Inferior parietal cortex (tissue), 1 donor: ENCODE measurements around the gene PLA2G2F.

ENCODE experiments used
- DNase-seq: peaks from one replicate; pipeline ENCODE4 v3.0.0-alpha.2; 2016; ENCODE audit errors: extremely low spot score

PLA2G2F gene

DNA sequence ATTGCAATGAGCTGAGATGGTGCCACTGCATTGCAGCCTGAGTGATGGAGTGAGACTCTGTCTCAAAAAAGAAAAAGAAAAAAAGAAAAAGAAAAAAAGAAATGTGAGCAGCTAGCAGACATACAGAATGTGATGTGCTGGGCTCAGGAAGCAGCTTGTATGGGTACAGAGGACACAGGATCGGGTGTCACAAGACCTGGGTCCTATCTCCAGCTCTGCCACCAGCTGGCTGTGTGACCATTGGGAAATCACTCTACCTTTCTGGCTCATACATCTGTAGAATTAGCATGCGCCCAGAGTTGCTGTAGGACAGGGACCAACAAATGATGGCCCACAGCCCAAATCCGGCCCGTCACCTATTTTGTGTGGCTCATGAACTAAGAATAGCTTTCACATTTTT is 50.5 kb downstream of the PLA2G2F start:
- no peak for DNase-seq

DNA sequence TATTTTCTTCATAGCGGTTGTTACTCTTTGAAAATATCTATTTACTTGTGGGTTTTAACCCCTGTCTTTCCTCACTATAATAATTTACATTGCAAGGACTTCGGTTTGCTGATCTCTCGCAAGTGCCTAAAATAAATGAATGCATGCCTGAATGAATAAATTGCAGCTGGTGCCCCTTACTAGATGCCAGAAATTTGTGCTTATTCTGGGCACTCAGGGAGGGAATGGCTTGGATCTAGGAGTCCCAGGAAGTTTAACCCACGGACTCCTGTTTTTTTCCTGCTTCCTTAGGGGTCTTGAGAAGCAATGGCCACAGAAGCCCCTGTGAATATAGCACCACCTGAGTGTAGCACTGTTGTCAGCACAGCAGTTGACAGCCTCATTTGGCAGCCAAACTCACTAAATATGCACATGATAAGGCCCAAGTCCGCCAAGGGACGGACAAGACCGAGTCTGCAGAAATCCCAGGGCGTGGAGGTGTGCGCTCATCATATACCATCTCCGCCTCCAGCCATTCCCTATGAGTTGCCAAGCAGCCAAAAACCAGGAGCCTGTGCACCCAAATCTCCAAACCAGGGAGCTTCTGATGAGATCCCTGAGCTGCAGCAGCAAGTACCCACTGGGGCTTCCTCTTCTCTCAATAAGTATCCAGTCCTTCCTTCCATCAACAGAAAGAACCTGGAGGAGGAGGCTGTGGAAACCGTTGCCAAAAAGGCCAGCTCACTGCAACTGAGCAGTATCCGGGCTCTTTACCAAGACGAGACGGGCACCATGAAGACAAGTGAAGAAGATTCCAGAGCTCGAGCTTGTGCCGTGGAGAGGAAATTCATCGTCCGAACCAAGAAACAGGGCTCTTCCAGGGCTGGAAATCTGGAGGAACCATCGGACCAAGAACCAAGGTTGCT is 51.4 kb downstream of the PLA2G2F start:
- no peak for DNase-seq

DNA sequence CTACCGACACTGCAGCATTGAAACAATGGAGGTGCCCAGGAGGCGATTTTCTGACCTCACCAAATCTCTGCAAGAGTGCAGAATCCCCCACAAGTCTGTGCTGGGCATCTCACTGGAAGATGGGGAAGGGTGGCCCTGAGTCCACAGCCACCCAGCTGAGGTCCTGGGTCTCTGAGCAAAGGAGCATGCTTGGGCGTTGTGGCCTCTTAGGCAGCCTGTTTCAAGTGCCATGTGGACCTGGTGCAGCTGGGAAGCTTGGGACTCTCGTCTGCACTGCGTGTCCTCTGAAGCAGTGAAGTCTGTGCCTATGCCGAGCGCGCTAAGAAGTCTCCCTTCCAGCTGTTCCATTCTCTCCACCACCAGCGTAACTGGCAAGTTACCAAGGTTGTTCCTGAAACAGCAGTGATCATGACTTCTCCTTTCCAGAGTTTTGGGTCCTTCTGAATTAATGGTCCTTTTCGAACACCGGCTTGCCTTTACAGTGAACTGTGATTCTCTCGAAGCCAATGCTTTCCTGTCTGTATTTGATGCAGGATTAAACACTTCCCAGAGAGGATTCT is 52.2 kb downstream of the PLA2G2F start:
- no peak for DNase-seq

DNA sequence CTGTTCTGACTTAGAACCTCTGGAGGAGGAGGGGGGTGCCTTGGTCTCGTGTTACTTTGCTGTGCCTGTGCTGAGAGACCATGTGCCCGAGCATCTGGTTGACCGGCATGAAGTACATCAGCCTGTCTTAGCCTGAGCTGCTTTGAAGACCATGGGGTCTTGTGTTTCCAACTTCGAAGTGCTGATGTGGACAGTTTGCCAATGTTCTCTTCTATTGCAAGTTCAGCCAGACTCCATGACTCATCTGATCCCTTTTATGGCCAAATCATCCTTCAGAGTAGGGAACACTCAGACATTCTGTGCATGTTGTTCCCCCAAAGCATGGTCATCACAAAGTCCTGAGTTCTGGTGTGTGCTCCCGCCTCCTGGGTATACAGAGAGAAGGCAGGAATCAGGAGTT is 53.2 kb downstream of the PLA2G2F start:
- peak; percentile 18 for DNase-seq

DNA sequence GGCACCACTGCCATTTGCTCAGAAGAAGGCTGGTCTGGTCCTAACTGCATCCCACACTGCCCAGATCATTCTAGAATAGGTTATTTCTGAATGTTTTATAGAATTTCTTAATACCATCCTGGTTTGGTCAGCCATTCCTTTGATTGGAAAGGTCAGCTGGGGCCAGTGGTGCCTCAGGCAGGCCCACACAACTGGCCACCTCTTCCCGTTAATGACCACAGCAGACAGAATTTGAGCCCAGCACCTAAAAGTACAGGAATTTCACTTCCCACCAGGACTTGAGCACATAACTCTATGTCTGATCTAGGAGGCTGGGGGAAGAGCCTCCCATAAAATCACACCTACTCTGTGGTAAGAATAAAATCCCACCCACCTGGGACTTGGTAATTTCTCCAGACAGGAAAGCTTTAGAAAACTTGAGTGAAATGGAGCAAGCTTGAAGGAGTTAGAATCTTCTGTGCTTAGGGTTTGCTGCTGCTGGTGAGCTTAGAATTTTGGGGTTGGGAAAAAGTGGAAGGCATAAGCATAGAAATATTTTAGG is 53.8 kb downstream of the PLA2G2F start:
- DNase-seq, result no peak

DNA sequence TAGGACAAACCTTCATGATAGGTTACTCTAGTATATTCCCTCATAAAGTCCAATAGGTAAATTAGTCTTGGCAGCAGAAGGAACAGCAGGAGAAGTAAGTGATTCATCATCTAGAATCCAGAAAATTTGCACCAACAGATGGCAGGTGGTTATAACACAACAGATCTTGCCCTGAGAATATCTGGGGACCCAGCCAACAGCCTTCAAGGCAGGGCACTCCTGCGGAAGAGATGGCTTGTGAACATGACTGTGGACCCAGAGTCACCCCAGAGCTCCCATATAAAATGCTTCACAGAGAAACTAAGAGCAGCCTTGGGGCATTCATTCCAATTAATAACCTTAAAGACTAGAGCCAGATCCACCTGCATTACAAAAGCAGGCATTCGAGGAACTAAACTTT is 55.1 kb downstream of the PLA2G2F start:
- DNase-seq, result peak; percentile 44

DNA sequence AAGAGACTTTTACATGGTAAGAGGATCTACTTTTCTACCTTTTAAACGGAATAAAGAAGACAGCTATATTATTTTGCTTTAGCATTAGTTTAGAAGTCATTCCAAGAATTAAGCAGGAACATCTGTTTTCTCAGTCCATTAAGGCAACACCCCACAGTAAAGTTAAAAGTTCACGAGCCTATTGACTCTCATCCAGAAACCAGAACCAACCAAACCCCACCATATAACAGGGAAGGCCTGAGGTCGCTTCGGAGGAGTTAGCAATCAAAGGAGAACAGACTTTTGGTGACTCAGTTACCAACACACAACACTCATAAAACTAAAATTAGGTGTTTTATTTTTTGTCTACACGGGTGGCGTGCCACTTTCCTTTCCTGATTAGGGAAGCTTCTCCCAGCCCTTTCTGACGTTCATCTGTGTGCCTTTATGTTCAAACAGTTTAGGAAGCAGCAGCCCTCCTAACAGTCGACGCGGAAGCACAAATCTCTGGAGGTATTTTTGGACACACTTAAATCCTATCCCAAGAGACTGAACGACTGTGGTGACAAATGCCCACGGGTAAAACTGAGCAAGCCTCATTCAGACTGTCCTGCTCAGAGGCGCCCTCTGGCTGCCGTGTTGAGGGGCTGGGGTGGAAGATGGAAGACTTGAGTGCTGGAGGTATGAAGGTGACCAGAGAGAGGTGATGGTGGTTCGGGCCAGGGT is 55.8 kb downstream of the PLA2G2F start:
- peak; percentile 73 for DNase-seq

DNA sequence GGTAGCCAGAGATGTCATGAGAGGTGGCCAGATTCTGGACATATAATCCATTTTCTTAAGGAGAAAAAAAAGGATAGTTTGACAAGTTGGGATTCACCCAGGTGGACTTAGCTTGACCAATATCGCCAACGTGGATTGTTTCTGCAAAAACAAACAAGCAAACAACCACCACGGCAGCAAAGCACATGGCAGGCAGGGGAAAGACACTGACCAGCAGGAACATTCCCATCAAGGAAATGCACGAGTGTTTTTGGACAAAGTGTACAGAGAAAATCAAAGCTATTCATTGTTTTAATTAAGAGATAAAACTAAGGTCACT is 56.3 kb downstream of the PLA2G2F start:
- no peak for DNase-seq

DNA sequence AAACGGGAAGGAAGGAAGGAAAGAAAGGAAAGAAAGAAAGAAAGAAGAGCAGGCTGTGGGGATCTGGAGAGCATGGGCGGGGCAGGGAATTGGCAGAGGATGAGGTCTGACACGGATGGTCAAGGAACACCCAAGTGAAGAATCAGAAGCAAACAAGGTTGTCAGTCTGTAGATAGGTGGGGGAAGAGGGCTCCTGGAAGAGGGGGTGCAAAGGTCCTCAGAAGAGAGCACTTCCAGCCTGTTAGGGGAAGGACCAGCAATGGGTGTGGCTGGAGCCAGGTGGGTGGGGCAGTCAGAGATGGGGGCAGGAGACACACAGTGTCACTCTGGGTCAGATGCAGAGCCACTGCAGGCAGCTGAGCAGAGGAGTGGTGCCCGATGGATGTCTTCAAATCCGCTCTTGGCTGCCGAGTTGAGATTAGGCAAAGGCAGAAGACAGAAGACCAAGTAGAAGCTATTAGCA is 58.2 kb downstream of the PLA2G2F start:
- no peak for DNase-seq

DNA sequence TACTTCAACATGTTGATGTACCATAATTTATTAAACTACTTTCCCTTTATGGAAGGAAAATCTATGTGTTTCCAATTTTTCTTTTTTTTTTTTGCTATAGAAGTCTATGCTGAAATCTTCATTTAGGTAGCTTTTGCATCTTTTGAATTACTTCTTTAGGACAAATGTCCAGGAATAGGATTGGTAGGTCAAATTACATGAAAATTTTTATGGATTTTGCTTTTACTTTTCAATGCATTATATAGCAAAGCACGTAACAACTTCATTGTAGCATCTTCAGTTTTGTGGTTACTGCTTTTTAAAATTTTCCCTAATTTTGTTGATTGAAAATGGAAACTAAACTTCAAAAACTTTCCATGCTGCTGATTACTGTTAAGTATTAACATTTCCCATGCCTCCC is 59.2 kb downstream of the PLA2G2F start:
- no peak for DNase-seq

DNA sequence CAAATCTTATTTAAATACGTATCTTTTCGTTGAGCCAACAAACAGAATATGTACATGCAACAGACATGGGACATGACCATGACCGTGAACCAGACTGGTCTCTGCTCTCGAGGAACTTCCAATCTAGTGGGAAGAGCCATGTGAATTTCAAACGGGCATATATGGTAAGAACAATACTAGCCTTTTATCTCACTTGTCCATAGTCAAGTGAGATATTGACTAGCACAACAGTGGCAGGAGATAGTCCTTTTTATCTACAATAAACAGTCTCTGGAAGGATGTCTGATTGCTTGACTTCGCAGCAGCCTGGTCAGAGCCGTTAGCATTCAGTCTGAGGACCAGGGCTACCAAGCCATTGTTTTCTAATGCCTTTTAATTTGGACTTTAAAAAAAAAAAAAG is 59.8 kb downstream of the PLA2G2F start:
- no peak for DNase-seq

DNA sequence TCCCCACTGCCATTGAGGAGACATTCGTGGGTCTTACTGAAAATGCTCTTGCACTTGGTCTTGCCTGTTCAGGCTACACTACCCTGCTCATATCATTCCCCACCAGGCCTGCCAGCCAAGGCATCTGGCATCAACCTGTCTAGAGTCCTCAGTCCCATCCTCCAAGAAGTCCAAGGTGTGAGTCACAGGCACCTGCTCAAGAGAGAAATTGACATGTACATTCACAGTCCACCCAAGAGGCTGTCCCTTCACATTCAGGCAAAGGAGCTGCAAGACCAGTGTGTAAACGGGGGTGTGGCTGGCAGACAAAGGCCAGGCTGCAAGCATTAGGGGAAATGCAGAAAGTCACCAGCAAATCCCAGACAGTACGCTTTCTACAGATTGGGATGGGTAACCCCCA is 60.3 kb downstream of the PLA2G2F start:
- DNase-seq, result no peak

DNA sequence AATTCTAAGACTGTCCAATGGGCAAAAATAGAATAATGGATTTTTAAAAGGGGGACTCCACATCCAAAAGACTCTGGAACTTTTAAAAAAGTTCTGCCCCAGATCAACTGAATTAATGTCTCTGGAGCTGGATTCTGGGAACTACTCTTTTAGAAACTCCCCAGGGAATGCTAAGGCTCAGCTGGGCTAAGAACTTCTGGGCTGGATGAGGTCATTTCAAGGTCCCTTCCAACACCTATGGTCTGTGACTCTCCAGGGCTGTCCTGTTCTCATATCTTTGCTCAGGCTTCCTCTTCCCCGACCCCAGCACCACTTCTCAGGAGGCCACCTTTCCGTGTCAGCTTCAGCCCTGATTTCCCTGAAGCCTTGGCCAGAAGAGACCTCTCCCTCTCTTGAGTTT is 60.7 kb downstream of the PLA2G2F start:
- DNase-seq, result no peak
